MCF 10A (cell line): Measurements from ENCODE around the gene BICRAL. TPM values are rescaled to one million over a fixed set of nuclear protein-coding genes. Genes with fewer than 3 reads are reported as not detected.

Experiments
- BruUV-seq: library from RNA; stranded (reverse); fragments of 400-500 nt; replicated peaks from 2 replicates; lab custom pipeline; 2021; lab: Mats Ljungman, UMichigan
- CTCF ChIA-PET: fragments of 300-600 bp; sonication (Branson Sonifier 250); formaldehyde crosslinking; extraction: SDS; loops from one replicate; lab custom pipeline; 2021; ENCODE audit warnings: antibody characterized with exemption, inconsistent platforms; lab: Yijun Ruan, JAX
- POLR2A ChIA-PET: fragments of 300-600, 350-650 bp; sonication (Branson Sonifier 250); formaldehyde crosslinking; extraction: SDS; loops from one replicate; lab custom pipeline; 2020; ENCODE audit warnings: antibody characterized with exemption, inconsistent platforms; lab: Yijun Ruan, JAX
- DNase-seq: peaks from one replicate; pipeline ENCODE4 v3.0.0-alpha.2; 2018; ENCODE audit not compliant: unreplicated experiment
- H3K27ac Mint-ChIP-seq: one replicate; pipeline ENCODE4 v1.8.0; 2022; ENCODE audit warnings: mild to moderate bottlenecking, low read depth, mixed read lengths; ENCODE audit not compliant: unreplicated experiment
- H3K27me3 Mint-ChIP-seq: one replicate; pipeline ENCODE4 v1.8.0; 2022; ENCODE audit warnings: mixed read lengths; ENCODE audit not compliant: insufficient read depth, unreplicated experiment
- H3K36me3 Mint-ChIP-seq: one replicate; pipeline ENCODE4 v1.8.0; 2022; ENCODE audit warnings: mild to moderate bottlenecking, moderate library complexity, mixed read lengths; ENCODE audit not compliant: insufficient read depth, unreplicated experiment
- H3K4me1 Mint-ChIP-seq: one replicate; pipeline ENCODE4 v1.8.0; 2022; ENCODE audit warnings: mixed read lengths; ENCODE audit not compliant: insufficient read depth, unreplicated experiment
- H3K4me3 Mint-ChIP-seq: one replicate; pipeline ENCODE4 v1.8.0; 2022; ENCODE audit warnings: mild to moderate bottlenecking, moderate library complexity, mixed read lengths; ENCODE audit not compliant: unreplicated experiment
- H3K9me3 Mint-ChIP-seq: one replicate; pipeline ENCODE4 v1.8.0; 2022; ENCODE audit warnings: mixed read lengths; ENCODE audit not compliant: unreplicated experiment
- intact Hi-C: fragments of 100-400 bp; cut with micrococcal nuclease; formaldehyde crosslinking; loops from 2 replicates; pipeline ENCODE4 v1.14.1; 2022
- total RNA-seq: library from RNA; stranded (reverse); gene quantifications from 2 replicates; pipeline ENCODE4 v1.2.3, GENCODE V29; 2022
- TF ChIP-seq, protein P1 (sequence below): fragments of 200-600 bp; IDR thresholded peaks from one replicate; pipeline ENCODE4 v1.8.0; 2022; ENCODE audit warnings: antibody characterized with exemption, mild to moderate bottlenecking; ENCODE audit not compliant: unreplicated experiment

Gene BICRAL
- total RNA-seq, 1 experiment from 2014 or later = 9.8 TPM

DNA sequence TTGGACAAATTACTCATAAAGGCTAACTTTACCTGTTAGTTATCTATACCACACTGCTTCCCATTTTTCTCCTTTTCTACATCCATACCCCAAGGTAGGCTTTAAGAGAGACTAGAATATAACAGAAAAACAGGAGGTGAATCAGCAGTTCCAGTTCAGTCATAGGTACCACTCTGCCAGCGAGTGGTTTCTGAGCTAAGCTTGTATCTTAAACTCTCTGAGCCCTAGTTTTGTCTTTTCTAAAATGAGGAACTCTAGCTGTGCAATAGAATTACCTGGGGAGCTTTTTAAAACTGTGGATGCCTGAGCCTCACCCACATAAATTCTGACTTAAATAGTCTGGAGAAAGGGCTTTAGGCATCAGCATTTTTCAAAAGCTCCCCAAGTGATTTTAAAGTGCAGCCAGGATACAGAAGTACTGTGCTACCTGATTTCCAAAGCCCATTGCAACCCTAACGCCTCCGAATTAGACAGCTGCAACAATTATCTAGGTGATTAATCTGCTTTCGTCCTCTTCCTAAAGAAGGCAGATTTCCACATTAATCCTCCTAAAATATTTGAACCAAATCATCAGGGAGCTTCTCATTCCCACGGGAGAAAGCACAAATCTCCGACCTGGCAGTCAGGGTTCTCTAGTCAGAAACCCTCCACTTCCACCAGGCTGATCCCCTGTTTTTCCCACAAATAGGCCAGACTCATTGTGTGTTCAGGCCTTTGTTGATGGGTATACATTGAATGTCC lies 60.2 kb downstream of the BICRAL start:
- Mint-ChIP-seq H3K4me1 (no peaks in the 10 kb centered on the region), H3K4me3 (no peak overlapping the region), H3K27me3 (no peaks in the 10 kb centered on the region), H3K36me3 (peaks cover 22% of the 10 kb centered on the region), H3K27ac (no peak overlapping the region), H3K9me3 (no peaks in the 10 kb centered on the region)
- intact Hi-C loops = no loop called here
- DNase-seq = no peak
- ChIA-PET CTCF (interaction anchor here (1.3 kb wide), 1 partner anchor 12 kb away, joined by 3 read pairs; no protein-coding TSS in a partner anchor), POLR2A (interaction anchor here (1.0 kb wide), 1 partner anchor 57 kb away, joined by 5 read pairs; no protein-coding TSS in a partner anchor)
- TF ChIP-seq, protein P1, sequence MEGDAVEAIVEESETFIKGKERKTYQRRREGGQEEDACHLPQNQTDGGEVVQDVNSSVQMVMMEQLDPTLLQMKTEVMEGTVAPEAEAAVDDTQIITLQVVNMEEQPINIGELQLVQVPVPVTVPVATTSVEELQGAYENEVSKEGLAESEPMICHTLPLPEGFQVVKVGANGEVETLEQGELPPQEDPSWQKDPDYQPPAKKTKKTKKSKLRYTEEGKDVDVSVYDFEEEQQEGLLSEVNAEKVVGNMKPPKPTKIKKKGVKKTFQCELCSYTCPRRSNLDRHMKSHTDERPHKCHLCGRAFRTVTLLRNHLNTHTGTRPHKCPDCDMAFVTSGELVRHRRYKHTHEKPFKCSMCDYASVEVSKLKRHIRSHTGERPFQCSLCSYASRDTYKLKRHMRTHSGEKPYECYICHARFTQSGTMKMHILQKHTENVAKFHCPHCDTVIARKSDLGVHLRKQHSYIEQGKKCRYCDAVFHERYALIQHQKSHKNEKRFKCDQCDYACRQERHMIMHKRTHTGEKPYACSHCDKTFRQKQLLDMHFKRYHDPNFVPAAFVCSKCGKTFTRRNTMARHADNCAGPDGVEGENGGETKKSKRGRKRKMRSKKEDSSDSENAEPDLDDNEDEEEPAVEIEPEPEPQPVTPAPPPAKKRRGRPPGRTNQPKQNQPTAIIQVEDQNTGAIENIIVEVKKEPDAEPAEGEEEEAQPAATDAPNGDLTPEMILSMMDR = no peak
- BruUV-seq = no TSS peak

DNA sequence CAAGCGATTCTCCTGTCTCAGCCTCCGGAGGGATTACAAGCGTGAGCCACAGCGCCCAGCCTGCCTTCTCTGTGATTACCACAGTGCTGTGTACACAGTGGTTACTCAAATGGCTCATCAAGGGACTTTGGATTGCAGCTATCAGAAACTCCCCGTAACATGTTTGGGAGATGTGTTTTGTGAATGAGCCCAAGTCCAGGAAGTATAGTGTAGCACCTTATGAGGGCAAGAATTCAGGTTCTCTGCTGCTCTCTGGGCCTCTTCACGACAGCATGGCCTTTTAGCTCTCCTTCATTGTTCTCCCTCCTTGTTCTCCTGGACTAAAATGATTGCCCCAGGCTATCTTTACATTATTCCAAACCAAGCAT lies 63.5 kb downstream of the BICRAL start:
- intact Hi-C loops = no loop called here
- Mint-ChIP-seq H3K27ac (no peak overlapping the region), H3K4me1 (no peaks in the 10 kb centered on the region), H3K36me3 (peaks cover 29% of the 10 kb centered on the region), H3K27me3 (no peaks in the 10 kb centered on the region), H3K9me3 (no peaks in the 10 kb centered on the region), H3K4me3 (no peak overlapping the region)
- DNase-seq = no peak
- TF ChIP-seq, protein P1 = no peak
- CTCF ChIA-PET = interaction anchor here (0.7 to 1.1 kb wide), 5 partner anchors 23 to 408 kb away, joined by 3 to 4 read pairs (median 3); no protein-coding TSS in a partner anchor
- POLR2A ChIA-PET = no interaction called here
- BruUV-seq = no TSS peak

DNA sequence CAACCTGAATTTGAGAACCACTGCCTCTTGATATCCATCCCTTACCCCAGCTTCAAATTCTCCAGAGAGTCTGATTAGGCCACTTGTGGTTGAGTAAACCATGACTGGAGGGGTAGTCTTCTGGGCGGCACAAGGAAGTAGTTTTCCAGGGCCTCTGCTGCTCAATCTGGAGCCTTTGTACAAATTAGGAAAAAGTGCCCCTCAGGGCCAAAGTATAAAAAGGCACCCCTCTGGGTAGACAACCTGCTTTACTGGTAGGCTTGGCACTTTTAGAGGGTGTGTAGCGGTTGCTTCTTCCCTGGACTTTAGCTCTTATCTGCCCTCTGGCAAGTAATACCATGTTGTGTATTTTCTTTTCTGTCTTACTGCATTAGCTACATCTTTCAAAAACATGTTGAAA lies 64.7 kb downstream of the BICRAL start:
- Mint-ChIP-seq H3K27me3 (no peaks in the 10 kb centered on the region), H3K4me3 (no peak overlapping the region), H3K36me3 (peaks cover 26% of the 10 kb centered on the region), H3K4me1 (no peaks in the 10 kb centered on the region), H3K9me3 (no peaks in the 10 kb centered on the region), H3K27ac (no peak overlapping the region)
- ChIA-PET CTCF (no interaction called here), POLR2A (interaction anchor here (1.5 kb wide), 1 partner anchor 33 kb away, joined by 3 read pairs; the partner anchor contains the start of gene RPL7L1)
- intact Hi-C loops = no loop called here
- no TSS peak for BruUV-seq
- no peak for DNase-seq
- TF ChIP-seq, protein P1 = no peak

DNA sequence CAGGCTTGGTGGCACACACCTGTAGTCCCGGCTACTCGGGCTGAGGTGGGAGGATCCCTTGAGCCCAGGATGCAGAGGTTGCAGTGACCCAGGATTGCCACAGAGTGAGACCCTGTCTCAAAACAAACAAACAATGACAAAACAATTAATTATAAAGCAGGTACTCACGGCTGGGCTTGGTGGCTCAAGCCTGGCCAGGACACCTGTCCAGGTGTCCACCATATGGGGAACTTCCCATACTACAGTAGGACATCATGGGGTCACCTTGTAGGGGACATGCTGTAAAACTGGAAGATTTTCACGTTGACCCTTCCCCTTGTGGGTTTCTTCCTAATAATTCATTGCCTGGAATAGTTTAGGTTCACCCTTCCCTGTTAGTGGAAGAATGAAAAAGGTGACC lies 66.8 kb downstream of the BICRAL start:
- POLR2A ChIA-PET = interaction anchor here (0.8 kb wide), 1 partner anchor 102 kb away, joined by 4 read pairs; no protein-coding TSS in a partner anchor
- H3K27me3 Mint-ChIP-seq = no peaks in the 10 kb centered on the region
- H3K9me3 Mint-ChIP-seq = no peaks in the 10 kb centered on the region
- CTCF ChIA-PET = interaction anchor here (0.9 kb wide), 1 partner anchor 295 kb away, joined by 3 read pairs; no protein-coding TSS in a partner anchor
- intact Hi-C loops = no loop called here
- H3K4me1 Mint-ChIP-seq = no peaks in the 10 kb centered on the region
- H3K4me3 Mint-ChIP-seq = no peak overlapping the region
- no TSS peak for BruUV-seq
- TF ChIP-seq, protein P1 = no peak
- DNase-seq = no peak
- H3K27ac Mint-ChIP-seq = no peak overlapping the region
- peaks cover 41% of the 10 kb centered on the region for H3K36me3 Mint-ChIP-seq
